HG03354 (cell line): Measurements from ENCODE around the gene ADAMTS17.

Experiments
- ATAC-seq: cut with Tn5 transposase; IDR thresholded peaks from one replicate; pipeline ENCODE4 v1.9.1; 2021; ENCODE audit warnings: mild to moderate bottlenecking; ENCODE audit not compliant: unreplicated experiment, poor library complexity, severe bottlenecking

ADAMTS17 gene

DNA sequence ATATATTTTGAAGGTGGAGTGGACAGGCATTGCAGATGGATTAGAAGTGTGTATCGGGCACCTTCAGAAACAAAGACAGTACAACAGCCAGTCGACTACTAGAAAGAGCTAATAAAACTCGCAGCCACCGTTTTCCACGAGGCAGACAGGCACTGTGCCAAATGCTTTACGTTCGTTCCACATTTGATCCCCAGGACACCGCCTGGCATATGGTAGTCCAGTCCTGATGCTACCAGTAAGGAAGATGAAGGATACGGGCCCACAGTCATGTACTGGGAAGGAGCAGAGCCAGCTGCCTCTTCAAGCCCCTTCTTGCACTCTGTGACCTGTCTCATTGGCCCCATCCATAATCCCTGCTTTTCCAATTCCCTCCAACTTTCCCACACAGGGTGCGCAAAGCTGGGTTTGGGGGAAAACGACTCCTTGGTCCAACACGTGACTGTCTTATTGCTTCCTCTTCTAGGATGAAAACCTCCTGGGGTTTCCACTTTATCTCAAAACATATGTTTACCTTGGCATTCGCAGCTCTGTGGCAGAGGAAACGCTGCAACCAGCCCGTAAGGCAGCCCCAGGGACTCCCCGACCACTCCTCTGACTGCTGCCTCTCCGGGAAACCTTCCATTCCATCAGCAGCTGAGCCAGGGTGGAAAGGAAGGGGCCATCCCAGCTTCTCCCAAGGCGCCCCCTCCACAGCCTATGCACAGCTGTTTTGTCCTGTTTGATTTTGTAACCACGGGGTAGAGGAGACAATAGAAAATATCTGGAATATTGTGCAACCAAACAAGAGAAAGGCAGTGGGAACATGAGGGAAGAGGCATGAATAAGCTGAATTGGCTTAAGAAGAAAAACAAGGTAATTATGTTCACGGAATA lies 107.4 kb downstream of the ADAMTS17 start:
- ATAC-seq, result no peak

GRCh38 chr15:100230784-100231183 lies 111.0 kb downstream of the ADAMTS17 start:
- no peak for ATAC-seq

DNA sequence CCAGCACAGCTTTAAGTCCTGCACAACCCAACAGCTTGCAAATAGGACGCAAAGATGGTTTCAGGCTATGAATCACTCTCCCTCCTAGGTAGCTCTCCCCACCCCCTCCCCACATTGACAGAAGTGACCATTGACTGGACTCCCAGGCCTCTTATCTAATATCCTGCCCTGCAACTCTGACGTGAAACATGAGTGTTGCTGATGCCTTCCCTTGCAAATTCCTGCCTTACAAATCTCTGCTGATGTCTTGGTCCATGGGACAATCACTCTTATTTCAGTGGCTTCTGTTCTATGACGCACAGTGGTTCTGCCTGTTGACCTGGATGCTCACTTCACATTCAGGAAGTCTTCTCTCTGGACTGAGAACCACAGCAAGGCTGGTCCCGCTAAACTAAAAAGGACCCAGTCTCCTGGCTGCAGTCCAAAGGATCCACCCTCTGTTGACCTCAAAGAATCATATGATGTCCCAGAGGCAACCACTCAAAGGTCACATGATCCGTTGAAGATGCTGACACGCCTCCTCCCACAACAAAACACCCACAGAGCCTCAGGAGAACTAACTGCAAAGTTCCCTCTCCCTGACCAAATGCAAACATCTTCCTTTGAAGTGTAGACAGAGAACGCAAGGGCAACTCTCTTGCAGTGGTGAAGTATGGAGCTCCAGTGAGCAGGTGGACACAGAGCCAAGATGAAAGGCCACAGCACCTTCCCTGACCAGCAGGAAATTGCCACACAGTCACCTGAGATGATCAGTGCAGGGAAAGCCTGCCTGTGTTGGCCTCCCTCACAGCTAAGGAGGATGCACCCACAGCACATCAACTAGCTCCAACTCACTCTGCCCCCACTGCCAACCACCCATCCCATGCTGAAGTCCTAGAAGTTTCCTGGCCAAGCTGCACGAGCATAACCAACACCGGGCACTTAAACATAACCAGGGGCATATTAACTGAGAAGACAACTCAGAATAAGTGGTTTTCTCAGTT lies 112.3 kb downstream of the ADAMTS17 start:
- ATAC-seq, result no peak

DNA sequence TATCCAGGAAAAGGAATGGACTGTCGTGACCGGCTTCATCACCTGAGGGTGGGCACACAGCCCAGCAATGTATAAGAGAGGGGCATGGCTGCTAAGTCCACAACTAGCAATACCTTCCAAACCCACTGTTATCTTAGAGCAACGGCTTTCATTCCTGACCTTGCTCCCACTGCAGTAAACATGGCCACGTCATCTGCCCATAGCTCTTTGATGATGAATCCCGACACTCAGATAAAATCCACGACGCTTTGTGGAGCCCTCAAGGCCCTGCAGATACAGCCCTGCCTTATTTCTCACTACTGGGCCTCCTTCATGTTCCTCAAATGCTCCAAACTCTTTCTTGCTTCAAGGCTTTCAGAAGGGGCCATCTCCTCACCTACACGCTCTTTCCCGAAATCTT lies 114.0 kb downstream of the ADAMTS17 start:
- ATAC-seq, result no peak

GRCh38 chr15:100226107-100226506 lies 115.7 kb downstream of the ADAMTS17 start:
- no peak for ATAC-seq

- no peak for ATAC-seq
Observed at GRCh38 chr15:100224206-100225185, 117.3 kb downstream of the ADAMTS17 start.

DNA sequence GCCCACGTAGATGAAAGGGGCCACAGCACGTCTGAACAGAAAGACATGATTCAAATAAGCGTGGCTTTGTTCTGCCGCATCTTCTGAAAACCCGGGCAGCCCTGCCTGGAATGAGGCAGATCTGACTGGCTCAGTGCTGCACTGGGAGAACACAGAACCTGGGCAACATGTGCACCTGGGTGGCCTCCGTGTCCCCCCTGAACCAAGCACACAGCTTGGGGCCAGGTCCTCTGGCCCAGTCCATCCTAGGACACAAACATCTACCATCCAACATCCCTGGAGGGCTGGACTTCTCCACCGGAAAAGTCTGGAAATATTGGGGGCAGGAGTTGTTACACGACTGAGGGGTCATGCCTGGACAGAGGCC lies 119.4 kb downstream of the ADAMTS17 start:
- no peak for ATAC-seq

- ATAC-seq, result no peak
Observed at GRCh38 chr15:100221471-100222348, 120.1 kb downstream of the ADAMTS17 start.

DNA sequence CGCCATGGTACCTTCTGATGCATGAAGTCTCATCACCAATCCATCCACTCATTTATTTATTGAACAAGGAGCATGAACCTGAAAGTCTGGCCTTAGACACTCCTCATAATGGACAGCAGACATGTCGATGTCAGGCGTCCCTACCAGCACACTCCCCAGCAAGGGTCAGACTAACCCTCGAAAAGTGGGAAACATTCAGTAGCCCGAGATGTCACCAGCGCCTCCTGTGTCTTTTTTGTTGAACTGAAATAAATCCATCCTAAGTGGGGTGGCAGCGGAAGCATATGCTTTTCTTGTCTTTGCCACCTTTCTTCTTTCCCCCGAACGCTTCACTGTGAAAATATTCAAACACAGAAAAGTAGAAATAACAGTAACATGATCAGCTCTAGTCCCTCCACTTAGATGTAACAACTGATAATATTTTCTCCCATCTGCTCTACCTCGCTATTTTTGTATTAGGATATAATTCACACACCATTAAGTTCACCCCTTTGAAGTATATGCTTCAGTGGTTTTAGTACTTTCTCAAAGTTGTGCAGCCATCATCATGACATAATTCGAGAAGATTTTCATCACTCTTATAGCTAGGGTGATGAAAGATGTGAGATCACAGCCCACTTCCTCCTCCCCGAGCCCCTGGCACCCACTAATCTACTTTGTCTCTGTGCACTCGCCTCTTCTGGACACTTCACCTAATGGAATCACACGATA lies 121.6 kb downstream of the ADAMTS17 start:
- no peak for ATAC-seq

DNA sequence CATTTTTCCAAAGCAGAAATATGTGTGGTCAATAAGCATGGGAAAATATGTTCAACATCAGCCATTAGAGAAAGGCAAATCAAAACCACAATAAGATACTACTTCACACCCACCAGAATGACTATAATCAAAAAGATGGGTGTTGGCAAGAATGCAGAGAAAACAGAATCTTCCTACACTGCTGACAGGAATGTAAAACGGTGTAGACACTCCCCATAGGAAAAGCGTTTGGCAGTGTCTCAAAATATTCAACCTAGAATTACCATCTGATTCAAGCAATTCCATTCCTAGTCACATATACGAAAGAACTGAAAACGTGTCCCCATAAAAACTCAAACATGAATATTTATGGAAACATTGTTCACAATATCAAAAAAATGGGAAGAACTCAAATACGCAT lies 123.3 kb downstream of the ADAMTS17 start:
- ATAC-seq, result no peak

GRCh38 chr15:100216182-100216581 lies 125.6 kb downstream of the ADAMTS17 start:
- ATAC-seq, result no peak

DNA sequence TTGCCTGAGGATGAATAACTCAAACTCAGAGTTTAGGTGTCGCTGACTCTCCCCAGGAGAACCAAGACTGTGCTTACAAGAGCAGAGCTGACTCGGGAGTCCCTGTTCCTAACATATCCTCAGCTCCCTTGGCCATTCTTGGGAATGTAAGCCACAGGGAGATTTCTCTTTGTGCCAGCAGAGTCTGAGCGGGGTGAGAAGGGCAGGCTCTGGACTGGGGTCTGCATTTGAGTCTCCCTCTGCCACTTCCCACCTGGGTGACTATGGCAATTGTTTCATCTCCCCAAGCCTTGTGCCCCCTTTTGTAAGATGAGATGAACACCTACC lies 126.0 kb downstream of the ADAMTS17 start:
- no peak for ATAC-seq

- ATAC-seq, result no peak
Observed at GRCh38 chr15:100215031-100215842, 126.5 kb downstream of the ADAMTS17 start.

GRCh38 chr15:100211855-100212850 lies 129.6 kb downstream of the ADAMTS17 start:
- ATAC-seq, result no peak

DNA sequence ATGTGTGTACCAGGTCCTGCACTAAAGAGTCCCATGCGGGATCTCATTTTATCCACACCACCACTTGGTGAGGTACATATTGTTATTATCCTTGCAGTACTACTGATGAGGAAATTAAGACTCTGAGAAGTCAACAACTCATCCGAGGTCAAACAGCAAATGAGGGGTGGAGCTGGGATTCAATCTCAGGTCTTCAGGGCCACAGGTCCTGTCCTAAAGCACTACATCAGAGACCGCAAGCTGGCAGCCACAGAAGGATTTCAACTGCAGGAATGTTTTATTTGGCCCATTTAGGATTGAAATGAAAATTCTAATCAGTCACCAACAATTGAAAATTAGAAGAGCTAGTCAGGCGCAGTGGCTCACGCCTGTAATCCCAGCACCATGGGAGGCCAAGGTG lies 131.4 kb downstream of the ADAMTS17 start:
- no peak for ATAC-seq

- ATAC-seq, result no peak
Observed at GRCh38 chr15:100208921-100209603, 132.7 kb downstream of the ADAMTS17 start.
